Testis (tissue), 3 donors: ENCODE measurements around the gene MSL1. TPM values are rescaled to one million over a fixed set of nuclear protein-coding genes. Genes with fewer than 3 reads are reported as not detected.

Experiments
- DNase-seq: peaks from one replicate; pipeline ENCODE4 v3.0.0-alpha.2; 2019
- H3K27ac ChIP-seq, 2 donors: fragments of 200-600 bp; sonication (generic); one replicate each; pipeline ENCODE4 v1.5.1; 2019
- H3K27me3 ChIP-seq: fragments of 200-600 bp; sonication (generic); one replicate; pipeline ENCODE4 v1.5.1; 2019
- H3K36me3 ChIP-seq: fragments of 200-600 bp; sonication (generic); one replicate; pipeline ENCODE4 v1.5.1; 2017; ENCODE audit warnings: low read depth; ENCODE audit errors: missing control alignments
- H3K4me1 ChIP-seq: fragments of 200-600 bp; sonication (generic); one replicate; pipeline ENCODE4 v1.5.1; 2019
- H3K4me3 ChIP-seq, 2 donors: fragments of 200-600 bp; sonication (generic); one replicate each; pipeline ENCODE4 v1.5.1; 2017 to 2019
- H3K9me3 ChIP-seq: fragments of 200-600 bp; sonication (generic); one replicate; pipeline ENCODE4 v1.5.1; 2017
- CTCF ChIP-seq, 3 experiments: fragments of 450-650 bp in 2 of 3; fragments of 200-600 bp in 1 of 3; sonication (generic) in 1 of 3; IDR thresholded peaks; one replicate each; pipeline ENCODE4 v1.5.1; 2016 to 2019; ENCODE audit warnings: antibody characterized with exemption in 3 of 3, mild to moderate bottlenecking in 2 of 3, moderate library complexity in 1 of 3
- POLR2A ChIP-seq: fragments of 450-650 bp; IDR thresholded peaks from one replicate; pipeline ENCODE4 v1.6.1; 2017; ENCODE audit warnings: antibody characterized with exemption, mild to moderate bottlenecking, moderate library complexity
- WGBS, 2 donors: methylation state at CpG; one replicate each; pipeline ENCODE4 v1.1.5; 2018; 5-methylcytosine and 5-hydroxymethylcytosine counted together
- intact Hi-C: fragments of 100-400 bp; cut with DNase I; formaldehyde crosslinking; loops from one replicate; pipeline ENCODE4 v1.15.1; 2023; ENCODE audit warnings: low total_unique reads
- polyA plus RNA-seq: library from polyadenylated mRNA; stranded (reverse); fragments of 350-450 nt; fragmentation: Illumina TruSeq; extraction: RNeasy Lipid Tissue Mini Kit (QIAGEN cat#74804); gene quantifications from one replicate; pipeline ENCODE4 v1.2.3, GENCODE V29; 2014; ENCODE audit warnings: low read depth, low replicate concordance; ENCODE audit not compliant: insufficient read depth
- total RNA-seq, 2 donors: library from RNA; depleted of rRNA; stranded (reverse); fragments of >200 nt; gene quantifications; one replicate each; pipeline ENCODE4 v1.2.3, GENCODE V29; 2016

Gene MSL1
- total and polyA plus RNA-seq, 3 donors from 2014 or later = 129 to 161 (median 157) TPM

GRCh38 chr17:40091691-40092397, 29.9 kb upstream of the MSL1 start:
- H3K4me3 ChIP-seq = no peak overlapping the region
- TF ChIP-seq CTCF (IDR thresholded peaks at IDR 0.05) = no peak
- intact Hi-C loops = no loop called here
- H3K36me3 ChIP-seq = no peaks in the 10 kb centered on the region
- H3K27me3 ChIP-seq = no peaks in the 10 kb centered on the region
- peaks cover 56% of the 10 kb centered on the region for H3K4me1 ChIP-seq
- peak overlapping the region; percentile 67 to 99 for H3K27ac ChIP-seq
- WGBS, 2 donors = 55 to 64% methylated on average over 8 to 18 of the region's 18 CpGs
- DNase-seq = no peak
- no peaks in the 10 kb centered on the region for H3K9me3 ChIP-seq

GRCh38 chr17:40092581-40092980, 29.2 kb upstream of the MSL1 start:
- Histone ChIP-seq H3K27ac (peak overlapping the region; percentile 67 to 99), H3K4me3 (no peak overlapping the region), H3K4me1 (peaks cover 63% of the 10 kb centered on the region), H3K36me3 (no peaks in the 10 kb centered on the region), H3K27me3 (no peaks in the 10 kb centered on the region), H3K9me3 (no peaks in the 10 kb centered on the region)
- no peak for TF ChIP-seq POLR2A
- TF ChIP-seq CTCF (IDR thresholded peaks at IDR 0.05) = no peak
- no peak for DNase-seq
- WGBS, 2 donors = 42 to 56% methylated on average over 3 of the region's 3 CpGs
- intact Hi-C loops = no loop called here

- peak overlapping the region; percentile 67 to 99 for H3K27ac ChIP-seq
- WGBS, 2 donors = 67 to 76% methylated on average over 24 to 29 of the region's 29 CpGs
- peaks cover 63% of the 10 kb centered on the region for H3K4me1 ChIP-seq
- no peaks in the 10 kb centered on the region for H3K27me3 ChIP-seq
- no peak for DNase-seq
- intact Hi-C loops = no loop called here
- no peaks in the 10 kb centered on the region for H3K9me3 ChIP-seq
- no peak overlapping the region for H3K4me3 ChIP-seq
- TF ChIP-seq POLR2A = no peak
- no peak for TF ChIP-seq CTCF (IDR thresholded peaks at IDR 0.05)
- no peaks in the 10 kb centered on the region for H3K36me3 ChIP-seq
These were observed 28.7 kb upstream of the MSL1 start for GRCh38 chr17:40093005-40093579.

- 74 to 81% methylated on average over 9 to 16 of the region's 16 CpGs for WGBS, 2 donors
- Histone ChIP-seq H3K9me3 (no peaks in the 10 kb centered on the region), H3K4me3 (no peak overlapping the region), H3K4me1 (peaks cover 69% of the 10 kb centered on the region), H3K27me3 (no peaks in the 10 kb centered on the region), H3K36me3 (no peaks in the 10 kb centered on the region), H3K27ac (peak overlapping the region; percentile 67 to 99)
- intact Hi-C loops = no loop called here
- no peak for DNase-seq
- no peak for TF ChIP-seq POLR2A
These were observed 28.1 kb upstream of the MSL1 start for GRCh38 chr17:40093580-40094201.

- TF ChIP-seq POLR2A (no peak), CTCF (IDR thresholded peaks at IDR 0.05) (no peak)
- intact Hi-C loops = no loop called here
- no peak for DNase-seq
- H3K4me3 ChIP-seq = no peak overlapping the region
- H3K4me1 ChIP-seq = peaks cover 61% of the 10 kb centered on the region
- no peaks in the 10 kb centered on the region for H3K36me3 ChIP-seq
- WGBS, 2 donors = 87 to 92% methylated on average over 14 of the region's 14 CpGs
- H3K9me3 ChIP-seq = no peaks in the 10 kb centered on the region
- H3K27me3 ChIP-seq = no peaks in the 10 kb centered on the region
- peak overlapping the region; percentile 18 to 99 for H3K27ac ChIP-seq
These were observed 26.9 kb upstream of the MSL1 start for GRCh38 chr17:40094874-40095273.
